GM15510 (cell line): ENCODE data around the gene ARL6IP1.

Experiments used
- POLR2A ChIP-seq: IDR thresholded peaks from 3 replicates; pipeline ENCODE4 v1.6.1; 2011; ENCODE audit warnings: borderline replicate concordance; ENCODE audit not compliant: insufficient read length; ENCODE audit errors: extremely low read depth

The ARL6IP1 gene

DNA sequence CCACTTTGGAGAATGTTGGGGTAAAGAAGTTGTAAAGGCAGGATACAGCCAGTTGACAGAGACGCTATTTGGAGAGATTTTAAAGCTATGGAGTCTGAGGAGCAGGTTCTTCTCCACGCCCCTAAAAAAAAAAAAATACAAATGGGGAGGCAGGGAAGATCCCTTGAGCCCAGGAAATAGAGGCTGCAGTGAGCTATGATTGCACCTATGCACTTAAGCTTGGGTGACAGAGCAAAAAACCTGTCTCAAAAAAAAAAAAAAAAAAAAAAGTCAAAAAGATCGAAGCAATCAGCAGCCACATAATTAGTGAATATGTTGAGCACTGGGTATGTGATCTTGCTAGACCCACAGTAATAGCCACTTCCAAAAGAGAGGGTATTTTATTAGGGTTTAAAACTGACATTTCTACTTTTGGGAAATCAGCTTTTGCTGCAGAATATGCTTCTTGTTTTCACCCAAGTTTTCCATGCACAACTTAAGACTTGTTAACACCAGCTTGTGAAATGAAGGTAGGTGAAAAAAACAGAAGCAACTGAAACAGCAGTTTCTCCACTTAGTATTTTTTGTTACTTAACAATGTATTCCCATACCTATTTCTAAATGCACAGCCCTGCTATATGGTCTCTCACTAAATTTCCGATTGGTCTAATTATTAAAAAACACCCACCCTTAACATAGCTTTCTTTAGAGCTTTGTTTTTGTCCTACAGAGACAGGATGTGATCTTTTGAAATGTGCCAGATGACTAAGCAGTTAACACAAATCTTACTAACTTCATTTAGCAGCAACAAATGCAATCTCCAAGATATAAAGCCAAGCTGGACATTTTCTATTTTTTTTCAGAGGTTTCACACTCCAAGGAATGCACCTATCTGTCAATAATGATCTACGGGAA lies 2.5 kb upstream of the ARL6IP1 start:
- no peak for TF ChIP-seq POLR2A

DNA sequence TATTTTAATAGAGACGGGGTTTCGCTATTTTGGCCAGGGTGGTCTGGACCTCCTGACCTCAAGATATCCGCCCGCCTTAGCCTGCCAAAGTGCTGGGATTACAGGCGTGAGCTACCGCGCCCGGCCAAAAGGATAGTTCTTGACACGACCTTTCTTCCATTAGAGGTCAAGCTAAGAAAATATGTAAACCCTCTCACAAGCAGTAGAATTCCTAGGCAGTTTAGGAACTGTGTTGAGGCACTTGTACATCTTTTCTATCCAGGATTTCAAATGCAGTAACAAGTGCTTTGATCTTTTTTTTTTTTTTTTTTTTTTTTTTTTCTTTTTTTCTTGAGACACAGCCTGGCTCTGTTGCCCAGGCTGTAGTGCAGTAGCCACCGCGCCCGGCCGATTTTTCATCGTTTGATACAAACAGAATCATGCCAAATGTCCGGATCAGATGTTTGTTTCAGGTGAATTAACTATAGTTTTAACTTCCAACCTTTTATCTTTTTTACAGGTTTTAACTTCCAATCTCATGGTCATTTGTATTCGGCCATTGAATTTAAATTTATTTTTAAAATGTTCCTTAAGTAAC lies 1.5 kb upstream of the ARL6IP1 start:
- no peak for TF ChIP-seq POLR2A

DNA sequence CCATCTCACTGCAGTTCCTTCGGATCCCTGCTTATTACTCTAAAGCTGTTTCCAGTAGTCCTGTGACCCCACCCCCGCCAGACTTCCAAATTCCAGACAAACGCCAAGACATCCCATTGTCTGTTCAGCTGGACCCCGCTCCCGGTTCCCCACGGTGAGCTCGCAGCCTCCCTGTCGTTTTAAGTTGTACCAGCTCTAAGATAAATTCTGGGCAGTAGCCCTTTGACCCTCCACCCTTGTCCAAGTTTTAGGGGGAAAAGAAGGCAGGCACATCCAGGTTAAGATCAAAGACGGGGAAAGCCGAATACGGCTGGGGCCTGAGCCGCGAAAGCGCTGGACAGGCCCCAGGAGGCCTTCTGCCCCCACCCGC lies 589 bp downstream of the ARL6IP1 start:
- no peak for TF ChIP-seq POLR2A

DNA sequence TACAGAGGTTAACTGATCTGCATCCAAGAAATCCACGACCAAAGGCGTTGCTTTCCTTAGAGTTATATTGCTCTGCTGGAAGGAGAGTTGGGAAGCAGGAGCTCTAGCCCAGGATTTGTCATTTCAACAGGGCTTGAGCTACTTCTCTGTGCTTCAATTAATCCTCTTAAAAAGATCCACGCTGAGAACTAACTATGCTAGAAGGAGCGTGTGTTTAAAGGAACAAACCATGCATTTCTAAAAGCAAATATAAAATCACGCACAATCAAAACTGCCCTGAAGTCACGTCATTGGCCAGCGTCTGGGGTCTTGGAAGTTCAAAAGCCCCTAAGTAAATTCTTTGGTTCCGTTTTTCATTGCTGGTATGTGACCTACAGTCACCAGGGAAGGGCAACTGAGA lies 1.1 kb downstream of the ARL6IP1 start:
- TF ChIP-seq POLR2A, result no peak

DNA sequence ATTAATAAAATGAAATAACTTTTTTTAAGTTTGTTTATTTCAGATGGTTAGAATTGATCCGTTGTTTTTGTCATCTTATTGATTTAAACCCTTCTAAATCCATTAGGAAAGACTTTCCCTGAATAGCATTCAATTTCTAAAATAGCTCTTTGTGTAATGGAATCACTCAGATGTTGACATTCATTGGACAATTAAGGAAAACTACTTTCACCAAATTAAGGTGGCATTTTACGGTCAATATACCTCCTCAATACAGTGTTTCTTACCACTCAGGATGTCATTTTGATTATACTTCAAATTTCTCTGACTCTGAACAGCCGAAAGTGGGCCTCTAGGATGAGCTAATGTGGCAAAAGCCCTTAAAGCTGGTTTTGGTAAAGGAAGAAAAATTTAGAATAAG lies 1.8 kb downstream of the ARL6IP1 start:
- TF ChIP-seq POLR2A, result no peak

DNA sequence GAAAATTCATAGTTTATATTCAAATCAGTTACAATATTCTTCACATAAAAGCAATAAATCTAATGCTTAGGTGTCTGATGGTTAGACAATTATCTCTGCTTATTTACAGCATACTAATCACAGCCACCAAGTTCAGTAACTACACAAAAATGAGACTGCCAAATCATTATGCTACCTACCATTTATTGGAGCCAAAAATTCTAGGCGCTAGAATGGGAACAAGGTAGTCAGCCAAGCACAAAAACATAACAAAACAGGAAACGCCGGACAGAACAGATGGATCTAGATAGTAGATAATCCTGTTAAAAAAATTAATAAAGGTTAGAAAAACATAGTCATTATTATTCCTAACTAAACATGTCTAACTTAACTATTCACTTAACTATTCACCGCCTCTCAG lies 3.6 kb downstream of the ARL6IP1 start:
- TF ChIP-seq POLR2A, result no peak

DNA sequence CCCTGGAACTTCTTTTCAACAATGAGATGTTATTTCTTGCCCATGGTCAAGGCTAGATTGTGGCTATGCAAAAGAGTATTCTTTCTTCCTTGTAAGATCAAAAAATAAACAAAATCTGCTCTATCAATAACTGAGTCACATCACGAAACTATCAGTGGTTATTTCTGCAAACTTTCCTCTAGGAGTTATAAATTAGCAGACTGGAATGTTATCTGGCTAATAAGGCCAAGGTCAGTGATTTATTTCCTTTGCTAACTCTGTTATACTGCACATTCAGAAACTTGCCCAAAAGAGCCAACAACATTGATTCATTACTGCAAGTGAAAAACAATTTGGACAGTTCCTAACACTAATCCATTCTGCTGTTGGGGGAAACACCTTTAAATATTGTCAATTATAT lies 5.0 kb downstream of the ARL6IP1 start:
- TF ChIP-seq POLR2A, result no peak

DNA sequence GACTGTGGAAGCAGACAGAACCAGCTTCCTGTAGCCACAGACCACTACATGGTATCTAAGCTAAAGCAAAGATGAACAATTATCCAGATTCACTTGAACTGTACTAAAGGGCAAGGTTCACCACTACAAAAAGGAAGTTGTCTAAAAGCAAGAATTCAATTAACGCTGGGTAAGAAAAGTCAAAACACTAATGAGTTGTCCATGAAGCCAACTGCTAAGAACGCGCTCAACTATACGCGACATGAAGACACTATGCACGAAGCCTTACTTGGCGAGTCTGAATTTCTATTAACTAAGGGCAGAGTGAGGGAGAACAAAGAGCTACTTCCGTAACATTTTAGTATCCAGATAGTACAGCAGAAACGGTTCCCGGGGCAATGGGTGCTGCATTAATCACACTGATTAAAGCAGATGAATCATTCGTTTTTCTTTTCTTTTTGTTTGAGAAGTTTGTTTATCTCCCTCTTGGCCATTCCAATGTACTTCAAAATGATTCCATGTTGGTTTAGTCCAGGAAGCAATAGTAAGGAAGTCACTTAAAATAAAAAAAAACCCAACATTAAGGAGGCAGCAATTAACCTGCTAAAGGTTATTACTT lies 8.4 kb downstream of the ARL6IP1 start:
- no peak for TF ChIP-seq POLR2A

DNA sequence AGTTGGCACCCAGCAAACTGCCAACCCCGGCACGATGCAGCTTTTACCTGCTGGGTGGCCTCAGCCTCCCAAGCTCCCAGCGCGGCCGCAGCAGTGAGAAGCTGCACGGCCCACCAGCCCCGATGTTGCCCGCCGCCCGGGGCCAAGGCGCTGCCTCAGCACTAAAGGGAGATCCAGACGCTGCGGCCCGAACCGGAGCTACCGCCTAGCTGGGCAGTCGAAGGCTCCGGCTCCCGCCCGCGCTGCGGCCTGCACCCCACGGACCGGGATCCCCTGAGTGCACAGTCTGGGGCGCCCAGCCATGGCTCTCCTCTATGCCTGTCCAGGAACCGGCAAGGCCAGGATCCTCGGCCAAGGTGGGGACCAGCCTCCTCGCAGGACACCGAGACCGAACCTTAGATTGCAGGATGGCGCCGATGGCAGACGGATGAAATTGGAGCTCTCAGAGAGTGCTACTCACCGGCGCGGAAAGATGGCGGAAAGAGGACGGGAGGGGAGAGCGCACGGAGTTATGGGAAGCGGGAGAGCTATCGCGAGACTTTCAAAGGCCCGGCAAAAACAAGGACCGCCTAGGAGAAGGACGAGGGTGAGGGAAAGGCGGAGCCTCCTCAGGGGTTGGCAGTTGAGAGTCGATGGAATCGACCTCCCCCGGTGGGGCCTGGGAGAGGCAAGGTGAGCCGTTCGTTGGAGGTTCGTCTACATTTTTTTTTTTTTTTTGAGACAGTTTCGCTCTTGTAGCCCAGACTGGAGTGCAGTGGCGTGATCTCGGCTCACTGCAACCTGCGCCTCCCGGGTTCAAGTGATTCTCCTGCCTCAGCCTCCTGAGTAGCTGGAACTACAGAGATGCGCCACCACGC lies 11.3 kb downstream of the ARL6IP1 start, which contains the start of gene RPS15A:
Gene RPS15A, minus strand, starts transcription at position 485 of the 857 bp plus-strand sequence. CDS start 1,221 bp downstream, outside the sequence.
- peak; percentile 89 for TF ChIP-seq POLR2A

DNA sequence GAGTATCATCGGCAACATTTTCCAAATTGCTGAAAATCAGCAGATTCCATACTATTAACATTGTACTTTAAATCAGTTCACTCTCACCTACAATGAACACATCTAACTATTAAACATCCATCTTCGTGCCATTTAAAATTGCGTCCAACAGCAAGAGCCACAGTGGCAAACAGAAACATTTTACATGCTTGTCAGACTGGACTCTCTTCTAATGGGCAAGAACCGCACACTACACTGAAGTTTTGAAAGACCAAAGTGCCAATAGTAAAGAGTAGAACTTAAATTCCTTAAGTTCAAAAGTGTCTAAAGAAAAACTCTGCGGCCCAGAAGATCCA lies 11.9 kb downstream of the ARL6IP1 start:
- TF ChIP-seq POLR2A, result no peak

DNA sequence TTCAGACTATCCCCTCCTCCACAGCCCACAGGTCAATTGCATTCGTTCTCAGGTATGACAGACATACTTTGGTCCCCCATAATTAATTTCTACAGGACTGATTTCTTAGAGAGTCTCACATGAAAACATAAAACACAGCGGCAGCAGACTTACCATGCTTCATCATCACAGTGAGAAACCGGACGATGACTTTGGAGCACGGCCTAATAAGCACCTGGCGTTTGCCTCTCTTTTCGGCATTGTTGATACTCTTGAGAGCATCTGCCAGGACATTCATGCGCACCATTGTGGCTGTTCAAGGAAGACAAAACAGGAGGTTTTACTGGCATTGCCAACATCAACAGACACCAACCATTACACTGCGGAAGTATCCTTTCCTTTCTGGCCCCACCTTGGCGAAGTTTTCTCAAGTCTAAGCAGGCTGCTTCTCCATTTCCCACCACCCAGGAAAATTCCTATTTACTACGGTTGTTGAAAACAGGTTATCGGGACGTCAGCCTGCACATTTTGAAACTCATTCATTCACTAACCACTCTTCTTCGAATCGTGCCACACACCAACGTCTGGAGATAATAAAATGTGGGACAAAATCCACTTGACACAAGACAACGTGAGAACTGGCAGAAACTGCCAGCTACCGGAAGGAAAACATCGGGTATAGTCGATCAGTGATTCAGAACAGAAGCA lies 12.4 kb downstream of the ARL6IP1 start:
- no peak for TF ChIP-seq POLR2A

DNA sequence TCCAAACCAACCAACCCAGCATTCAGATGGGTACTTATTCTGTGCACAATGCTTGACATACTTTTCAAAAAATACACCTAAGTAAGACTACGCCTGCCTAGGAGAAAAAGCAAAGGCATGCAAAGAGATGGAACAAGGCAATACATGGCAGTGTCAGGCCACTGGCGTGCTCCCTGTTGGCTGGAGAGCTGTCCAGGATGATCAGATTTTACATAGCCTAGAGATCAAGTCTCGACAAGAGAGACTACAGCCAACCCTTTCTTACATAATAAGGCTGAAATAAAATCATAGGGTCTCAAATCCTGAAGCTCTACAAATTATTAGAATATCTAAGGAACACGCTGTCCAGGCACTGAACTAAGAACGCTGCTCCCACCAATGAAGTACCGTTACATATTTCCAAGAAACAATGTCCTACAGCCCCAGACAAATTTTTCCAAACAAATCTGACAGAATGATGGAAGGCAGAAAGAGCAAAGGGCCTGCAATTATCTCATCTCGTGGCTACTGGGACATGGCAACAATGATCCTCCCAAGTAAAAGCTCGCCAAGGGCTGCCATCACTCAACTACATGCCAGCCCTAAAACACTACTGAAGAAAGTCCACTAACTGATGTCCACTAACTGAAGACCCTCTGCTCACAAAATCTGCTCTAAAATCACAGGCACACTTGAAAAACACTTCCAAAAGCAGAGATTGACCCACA lies 16.3 kb downstream of the ARL6IP1 start:
- no peak for TF ChIP-seq POLR2A

DNA sequence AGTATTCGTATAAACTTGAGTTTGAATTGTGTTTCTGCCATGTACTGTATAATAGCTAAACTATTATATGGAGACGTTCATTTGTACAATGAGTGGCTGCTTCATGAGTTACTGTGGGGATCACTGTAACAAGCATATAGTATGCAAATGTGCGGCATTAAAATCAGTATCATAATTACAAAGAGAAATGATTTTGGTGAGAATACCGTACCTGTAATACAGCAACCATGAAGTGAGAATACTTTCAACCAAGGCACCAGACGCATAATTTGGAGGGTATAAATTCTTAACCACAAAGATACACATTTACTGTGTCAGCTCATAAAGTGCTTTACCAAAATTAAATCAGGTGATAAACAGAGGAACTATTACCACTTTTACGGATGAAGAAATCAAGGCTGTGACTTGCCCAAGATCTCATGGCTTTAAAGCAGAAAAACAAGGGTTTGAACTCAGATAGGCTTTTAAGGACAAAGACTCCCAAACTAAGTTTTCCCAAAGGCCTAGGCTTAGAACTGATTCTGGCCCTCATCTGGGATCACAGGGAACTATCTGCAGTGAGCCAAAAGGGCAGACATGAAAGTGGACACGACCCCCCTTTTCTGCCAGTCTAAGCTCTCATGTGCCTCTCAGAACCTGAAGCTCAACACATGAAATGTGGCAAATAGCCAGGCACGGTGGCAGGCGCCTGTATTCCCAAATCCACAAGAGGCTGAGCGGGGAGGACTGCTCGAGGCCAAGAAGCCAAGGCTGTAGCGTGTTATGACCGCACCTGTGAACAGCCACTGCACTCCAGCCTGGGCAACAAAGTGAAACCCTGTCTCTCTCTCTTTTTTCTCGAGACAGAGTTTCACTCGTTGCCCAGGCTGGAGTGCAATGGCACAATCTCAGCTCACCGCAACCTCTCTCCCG lies 17.7 kb downstream of the ARL6IP1 start:
- TF ChIP-seq POLR2A, result peak; percentile 19
